PC-9 (cell line): ENCODE data around the gene THSD7B. TPM values are rescaled to one million over a fixed set of nuclear protein-coding genes. Genes with fewer than 3 reads are reported as not detected.

Source experiments
- BruUV-seq: library from RNA; stranded (reverse); fragments of 400-500 nt; replicated peaks from 2 replicates; lab custom pipeline; 2021; lab: Mats Ljungman, UMichigan
- CTCF ChIA-PET: fragments of 300-600 bp; sonication (Branson Sonifier 250); formaldehyde crosslinking; loops from one replicate; lab custom pipeline; 2022; ENCODE audit warnings: antibody characterized with exemption; lab: Charles Lee
- POLR2A ChIA-PET: fragments of 300-600 bp; sonication (Branson Sonifier 250); formaldehyde crosslinking; loops from one replicate; lab custom pipeline; 2022; ENCODE audit warnings: antibody characterized with exemption; ENCODE audit not compliant: unreplicated experiment; lab: Charles Lee
- DNase-seq, 2 experiments: peaks; one replicate each; pipeline versions ENCODE4 v3.0.0 to v3.0.0-alpha.2; 2015 to 2022; ENCODE audit warnings: mixed read lengths in 1 of 2
- H2AFZ ChIP-seq: fragments of 200-600 bp; sonication (generic); 2 replicates; pipeline ENCODE4 v1.8.1; 2017; ENCODE audit warnings: antibody characterized with exemption
- H3F3A ChIP-seq: fragments of 200-600 bp; sonication (generic); 2 replicates; pipeline ENCODE4 v1.8.1; 2017; ENCODE audit warnings: antibody characterized with exemption, mild to moderate bottlenecking, low read depth; ENCODE audit not compliant: insufficient read depth
- H3K27ac ChIP-seq: fragments of 200-600 bp; sonication (generic); 2 replicates; pipeline ENCODE4 v1.6.1; 2016; ENCODE audit warnings: mixed run types
- H3K27me3 ChIP-seq: fragments of 200-600 bp; sonication (generic); 2 replicates; pipeline ENCODE4 v1.6.1; 2016; ENCODE audit warnings: low read depth, mixed run types; ENCODE audit not compliant: insufficient read depth
- H3K36me3 ChIP-seq: fragments of 200-600 bp; sonication (generic); 2 replicates; pipeline ENCODE4 v1.6.1; 2016; ENCODE audit warnings: low read depth, mixed run types
- H3K4me1 ChIP-seq: fragments of 200-600 bp; sonication (generic); replicated peaks from 2 replicates; pipeline ENCODE4 v1.6.1; 2016; ENCODE audit warnings: mixed run types; ENCODE audit not compliant: insufficient read depth
- H3K4me2 ChIP-seq: fragments of 200-600 bp; sonication (generic); 2 replicates; pipeline ENCODE4 v1.6.1; 2017; ENCODE audit warnings: mixed run types
- H3K4me3 ChIP-seq: fragments of 200-600 bp; sonication (generic); 2 replicates; pipeline ENCODE4 v1.6.1; 2016; ENCODE audit warnings: mixed run types
- H3K79me2 ChIP-seq: fragments of 200-600 bp; sonication (generic); 2 replicates; pipeline ENCODE4 v1.6.1; 2017; ENCODE audit warnings: low read depth, mixed run types
- H3K9me2 ChIP-seq: fragments of 200-600 bp; sonication (generic); 2 replicates; pipeline ENCODE4 v1.8.1; 2017; ENCODE audit warnings: mild to moderate bottlenecking; ENCODE audit not compliant: insufficient read depth
- H3K9me3 ChIP-seq: fragments of 200-600 bp; sonication (generic); 2 replicates; pipeline ENCODE4 v1.8.1; 2016; ENCODE audit warnings: low read depth; ENCODE audit not compliant: insufficient read depth
- H4K20me1 ChIP-seq: fragments of 200-600 bp; sonication (generic); 2 replicates; pipeline ENCODE4 v1.8.1; 2017; ENCODE audit not compliant: insufficient read depth
- CTCF ChIP-seq: fragments of 200-600 bp; sonication (generic); conservative IDR thresholded peaks from 2 replicates; pipeline ENCODE4 v1.6.1; 2017; ENCODE audit warnings: mixed run types, antibody characterized with exemption, mild to moderate bottlenecking, moderate library complexity
- EZH2 ChIP-seq: fragments of 200-600 bp; sonication (generic); IDR thresholded peaks from 2 replicates; pipeline ENCODE4 v1.8.0; 2017; ENCODE audit warnings: antibody characterized with exemption, low read depth
- intact Hi-C: fragments of 100-400 bp; cut with micrococcal nuclease; formaldehyde crosslinking; loops from one replicate; pipeline ENCODE4 v1.10.0; 2022; ENCODE audit not compliant: unreplicated experiment
- total RNA-seq: library from RNA; stranded (reverse); gene quantifications from 2 replicates; pipeline ENCODE4 v1.2.3, GENCODE V29; 2021

Gene THSD7B
- total RNA-seq, 1 experiment from 2014 or later, result not detected

GRCh38 chr2:137379186-137379585 lies 613.8 kb downstream of the THSD7B start:
- no peak for DNase-seq
- intact Hi-C loops, result no loop called here
- no peaks in the 10 kb centered on the region for H3F3A ChIP-seq
- POLR2A ChIA-PET, result no interaction called here
- no peaks in the 10 kb centered on the region for H3K27me3 ChIP-seq
- H3K36me3 ChIP-seq, result no peaks in the 10 kb centered on the region
- TF ChIP-seq EZH2, result no peak
- TF ChIP-seq CTCF, result no peak
- H2AFZ ChIP-seq, result no peak overlapping the region
- H3K4me3 ChIP-seq, result no peak overlapping the region
- no TSS peak for BruUV-seq
- no peaks in the 10 kb centered on the region for H3K79me2 ChIP-seq
- H3K4me2 ChIP-seq, result no peak overlapping the region
- H3K9me3 ChIP-seq, result no peaks in the 10 kb centered on the region
- H4K20me1 ChIP-seq, result no peaks in the 10 kb centered on the region
- no peaks in the 10 kb centered on the region for H3K4me1 ChIP-seq
- H3K9me2 ChIP-seq, result no peaks in the 10 kb centered on the region
- H3K27ac ChIP-seq, result no peak overlapping the region
- CTCF ChIA-PET, result no interaction called here

GRCh38 chr2:137380610-137381009 lies 615.3 kb downstream of the THSD7B start:
- H3K9me2 ChIP-seq, result no peaks in the 10 kb centered on the region
- H3K79me2 ChIP-seq, result no peaks in the 10 kb centered on the region
- no peak for TF ChIP-seq CTCF
- TF ChIP-seq EZH2, result no peak
- H3K36me3 ChIP-seq, result no peaks in the 10 kb centered on the region
- intact Hi-C loops, result no loop called here
- no peak for DNase-seq
- H3K4me2 ChIP-seq, result no peak overlapping the region
- H3F3A ChIP-seq, result no peaks in the 10 kb centered on the region
- no TSS peak for BruUV-seq
- H3K9me3 ChIP-seq, result no peaks in the 10 kb centered on the region
- no peaks in the 10 kb centered on the region for H3K27me3 ChIP-seq
- H3K27ac ChIP-seq, result no peak overlapping the region
- no peak overlapping the region for H2AFZ ChIP-seq
- H3K4me1 ChIP-seq, result no peaks in the 10 kb centered on the region
- no peak overlapping the region for H3K4me3 ChIP-seq
- CTCF ChIA-PET, result no interaction called here
- POLR2A ChIA-PET, result no interaction called here
- H4K20me1 ChIP-seq, result no peaks in the 10 kb centered on the region

DNA sequence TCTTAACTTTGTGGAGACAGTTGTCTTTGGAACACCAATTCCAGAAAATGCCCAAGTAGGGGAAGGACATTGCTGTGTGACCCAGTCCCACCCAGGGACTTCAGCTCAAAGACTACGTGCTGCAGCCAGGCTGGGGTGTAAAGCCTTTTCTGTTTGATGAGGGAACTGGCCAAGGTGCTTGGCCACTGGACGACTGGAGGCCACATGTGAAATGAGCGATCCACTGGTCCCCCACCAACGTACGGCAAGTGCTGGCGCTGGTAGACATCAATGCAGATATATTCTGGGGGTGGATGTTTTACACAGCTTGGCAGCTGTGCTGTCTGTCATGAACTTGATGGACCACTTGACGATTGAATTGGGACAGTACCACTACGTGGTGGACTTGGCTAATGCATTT lies 616.4 kb downstream of the THSD7B start:
- Histone ChIP-seq H3K9me3 (no peaks in the 10 kb centered on the region), H3K4me2 (no peak overlapping the region), H3K79me2 (no peaks in the 10 kb centered on the region), H2AFZ (no peak overlapping the region), H3F3A (no peaks in the 10 kb centered on the region), H4K20me1 (no peaks in the 10 kb centered on the region), H3K4me1 (no peaks in the 10 kb centered on the region), H3K4me3 (no peak overlapping the region), H3K27me3 (no peaks in the 10 kb centered on the region), H3K9me2 (no peaks in the 10 kb centered on the region), H3K27ac (no peak overlapping the region), H3K36me3 (no peaks in the 10 kb centered on the region)
- no peak for DNase-seq
- intact Hi-C loops, result no loop called here
- no peak for TF ChIP-seq CTCF
- TF ChIP-seq EZH2, result no peak
- CTCF ChIA-PET, result no interaction called here
- POLR2A ChIA-PET, result no interaction called here
- BruUV-seq, result no TSS peak
